Subcutaneous abdominal adipose tissue (tissue), 5 donors: ENCODE data around the gene SH3BP5.

Experiments
- H3K27ac ChIP-seq: one replicate; pipeline ENCODE4 v1.7.0; 2013; ENCODE audit warnings: low read depth, mild to moderate bottlenecking, inconsistent platforms, low read length, moderate library complexity
- H3K27me3 ChIP-seq, 5 donors: one replicate each; pipeline ENCODE4 v1.7.0; 2013; ENCODE audit warnings: low read length in 5 of 5, inconsistent platforms in 1 of 5; ENCODE audit not compliant: control insufficient read depth in 5 of 5, insufficient read depth in 4 of 5
- H3K36me3 ChIP-seq, 5 donors: one replicate each; pipeline ENCODE4 v1.7.0; 2013; ENCODE audit warnings: low read length in 5 of 5; ENCODE audit not compliant: control insufficient read depth in 5 of 5, insufficient read depth in 5 of 5
- H3K4me1 ChIP-seq, 5 donors: one replicate each; pipeline ENCODE4 v1.7.0; 2013; ENCODE audit warnings: low read length in 5 of 5, mild to moderate bottlenecking in 3 of 5, moderate library complexity in 1 of 5; ENCODE audit not compliant: control insufficient read depth in 5 of 5, insufficient read depth in 5 of 5
- H3K4me3 ChIP-seq, 5 donors: one replicate each; pipeline ENCODE4 v1.7.0; 2013; ENCODE audit warnings: low read length in 5 of 5, low read depth in 1 of 5
- H3K9ac ChIP-seq, 5 donors: one replicate each; pipeline ENCODE4 v1.7.0; 2013; ENCODE audit warnings: low read length in 5 of 5, mild to moderate bottlenecking in 4 of 5, moderate library complexity in 3 of 5
- H3K9me3 ChIP-seq, 5 donors: one replicate each; pipeline ENCODE4 v1.7.0; 2013; ENCODE audit warnings: low read length in 5 of 5; ENCODE audit not compliant: control insufficient read depth in 5 of 5
- donor health status: healthy.
- donor health status: healthy.
- donor health status: healthy.
- donor health status: healthy.
- donor health status: healthy.

The SH3BP5 gene

DNA sequence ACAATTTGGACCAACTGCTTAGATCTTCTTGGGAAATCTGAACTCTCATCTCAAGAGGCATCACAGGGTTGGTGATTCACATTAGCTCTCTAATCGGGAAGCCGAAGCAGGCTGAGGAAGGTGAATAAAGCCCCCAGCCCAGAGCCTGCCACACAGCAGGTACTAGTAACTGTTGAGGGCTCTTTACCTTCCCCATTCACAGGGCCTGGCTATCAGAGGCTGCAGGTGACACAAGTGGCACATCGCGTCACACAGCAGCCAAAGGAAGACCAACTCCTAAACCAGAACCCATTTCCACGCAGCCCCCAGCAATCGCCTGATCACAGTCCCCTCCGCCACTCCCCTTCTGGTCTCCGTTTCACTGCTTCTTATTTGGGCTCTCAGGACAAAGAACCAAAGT lies 29.2 kb downstream of the SH3BP5 start:
- no peaks in the 10 kb centered on the region for H3K27me3 ChIP-seq
- peaks cover 6 to 47% (median 37%) of the 10 kb centered on the region in 5 donors for H3K4me1 ChIP-seq
- H3K36me3 ChIP-seq, result peaks cover 0 to 42% (median 29%) of the 10 kb centered on the region in 5 donors
- no peaks in the 10 kb centered on the region for H3K9me3 ChIP-seq
- H3K27ac ChIP-seq, result no peak overlapping the region
- no peak overlapping the region for H3K9ac ChIP-seq
- no peak overlapping the region for H3K4me3 ChIP-seq

DNA sequence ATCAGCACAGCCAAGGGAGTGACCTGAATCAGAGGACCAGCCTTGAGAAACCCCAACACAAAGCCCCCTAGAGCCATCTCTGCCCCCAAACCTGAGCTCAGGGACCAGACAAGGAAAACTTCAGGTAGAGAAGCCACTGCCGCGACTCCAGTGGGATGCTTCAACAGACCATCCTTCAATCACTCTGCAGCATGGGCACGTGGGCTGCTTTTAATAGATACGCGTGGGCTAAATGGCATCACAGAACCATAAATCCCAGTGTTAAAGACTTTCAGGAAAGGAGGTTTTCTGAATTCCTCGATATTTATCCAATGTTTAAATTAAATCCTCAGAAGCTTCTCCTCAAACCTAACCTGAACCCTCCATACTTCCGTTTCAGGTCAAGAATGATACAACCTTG lies 30.6 kb downstream of the SH3BP5 start:
- H3K27ac ChIP-seq, result peak overlapping the region; percentile 75
- H3K9ac ChIP-seq, result no peak overlapping the region
- H3K9me3 ChIP-seq, result no peaks in the 10 kb centered on the region
- H3K36me3 ChIP-seq, result peaks cover 0 to 42% (median 29%) of the 10 kb centered on the region in 5 donors
- H3K4me1 ChIP-seq, result peaks cover 6 to 44% (median 29%) of the 10 kb centered on the region in 5 donors
- no peaks in the 10 kb centered on the region for H3K27me3 ChIP-seq
- no peak overlapping the region for H3K4me3 ChIP-seq

DNA sequence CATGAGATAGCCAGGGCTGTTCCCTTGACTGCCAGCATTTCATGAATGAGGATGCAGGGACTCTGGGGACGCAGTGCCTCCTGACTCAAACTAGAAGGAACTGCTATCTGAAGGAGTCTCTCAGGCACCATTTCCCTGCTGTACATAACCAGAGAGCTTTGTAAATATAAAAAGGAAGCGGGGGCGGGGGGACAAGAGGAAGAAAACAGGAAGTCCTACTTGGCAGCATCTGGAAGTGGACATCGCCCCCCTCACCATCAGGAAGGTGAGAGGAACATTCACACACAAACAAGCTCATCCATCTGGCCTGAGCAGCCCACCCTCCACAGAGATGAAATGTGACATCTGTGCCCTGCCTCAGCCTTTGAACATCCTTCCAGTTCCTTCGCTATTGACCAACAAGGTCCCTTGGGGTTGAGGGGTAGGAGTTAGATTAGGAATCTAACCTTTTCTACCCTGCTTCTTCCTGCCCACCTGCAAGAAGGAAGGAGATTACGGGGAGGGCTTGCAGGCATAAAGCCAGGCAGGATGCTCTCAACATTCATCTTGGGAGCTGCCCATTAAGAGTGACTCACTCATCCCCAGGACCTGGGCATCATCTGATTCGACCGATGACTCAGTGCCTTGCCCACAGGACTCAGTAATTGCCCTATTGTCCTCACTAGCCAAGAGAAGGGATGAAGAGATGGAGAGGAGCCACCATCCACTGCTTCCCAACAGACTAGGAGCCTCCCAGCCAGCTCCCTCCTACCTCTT lies 31.9 kb downstream of the SH3BP5 start:
- Histone ChIP-seq H3K4me3 (peak overlapping the region in 1 of 5 donors; percentile 4), H3K36me3 (peaks cover 0 to 40% (median 29%) of the 10 kb centered on the region in 5 donors), H3K4me1 (peaks cover 8 to 49% (median 36%) of the 10 kb centered on the region in 5 donors), H3K9me3 (no peaks in the 10 kb centered on the region), H3K27me3 (no peaks in the 10 kb centered on the region), H3K9ac (no peak overlapping the region), H3K27ac (peak overlapping the region; percentile 75)

DNA sequence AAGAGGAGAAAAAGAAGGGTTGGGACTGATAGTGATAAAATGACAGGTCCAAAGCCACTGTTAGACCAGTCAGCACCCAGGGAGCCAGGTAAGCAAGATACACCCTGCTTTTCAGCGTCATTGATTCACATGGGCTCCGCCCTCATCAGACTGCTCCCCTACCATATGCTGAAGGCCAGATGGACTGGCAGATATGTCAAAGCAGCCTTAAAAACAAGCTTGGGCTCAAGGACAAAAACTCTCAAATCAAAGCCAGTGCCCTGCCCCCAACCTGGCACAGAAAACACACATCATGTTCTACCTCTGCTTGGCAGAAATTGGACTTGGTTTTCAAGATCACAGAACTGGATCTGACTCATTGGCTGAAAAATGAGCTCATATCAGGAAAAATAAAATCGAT lies 33.4 kb downstream of the SH3BP5 start:
- Histone ChIP-seq H3K9me3 (no peaks in the 10 kb centered on the region), H3K27me3 (no peaks in the 10 kb centered on the region), H3K4me3 (no peak overlapping the region), H3K36me3 (peaks cover 0 to 44% (median 26%) of the 10 kb centered on the region in 5 donors), H3K9ac (no peak overlapping the region), H3K27ac (peak overlapping the region; percentile 75), H3K4me1 (peaks cover 12 to 60% (median 49%) of the 10 kb centered on the region in 5 donors)

DNA sequence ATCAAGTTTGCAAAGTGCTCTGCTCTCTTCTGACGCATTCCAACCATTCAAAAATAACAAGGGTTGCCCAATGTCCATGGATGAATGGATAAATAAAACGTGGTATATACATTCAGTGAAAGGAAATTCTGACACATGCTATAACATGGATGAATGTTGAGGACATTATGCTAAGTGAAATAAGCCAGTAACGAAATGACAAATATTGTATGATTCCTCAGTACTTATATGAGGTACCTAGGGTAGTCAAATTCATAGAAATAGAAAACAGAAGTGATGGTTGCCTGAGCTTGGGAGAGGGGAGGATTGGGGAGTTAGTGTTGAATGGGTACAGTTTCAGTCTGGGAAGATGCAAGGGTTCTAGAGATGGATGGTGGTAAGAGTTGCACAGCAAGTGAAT lies 33.9 kb downstream of the SH3BP5 start:
- peak overlapping the region; percentile 75 for H3K27ac ChIP-seq
- H3K4me1 ChIP-seq, result peaks cover 14 to 64% (median 51%) of the 10 kb centered on the region in 5 donors
- no peak overlapping the region for H3K4me3 ChIP-seq
- H3K36me3 ChIP-seq, result peaks cover 0 to 38% (median 21%) of the 10 kb centered on the region in 5 donors
- H3K9ac ChIP-seq, result no peak overlapping the region
- no peaks in the 10 kb centered on the region for H3K27me3 ChIP-seq
- no peaks in the 10 kb centered on the region for H3K9me3 ChIP-seq

DNA sequence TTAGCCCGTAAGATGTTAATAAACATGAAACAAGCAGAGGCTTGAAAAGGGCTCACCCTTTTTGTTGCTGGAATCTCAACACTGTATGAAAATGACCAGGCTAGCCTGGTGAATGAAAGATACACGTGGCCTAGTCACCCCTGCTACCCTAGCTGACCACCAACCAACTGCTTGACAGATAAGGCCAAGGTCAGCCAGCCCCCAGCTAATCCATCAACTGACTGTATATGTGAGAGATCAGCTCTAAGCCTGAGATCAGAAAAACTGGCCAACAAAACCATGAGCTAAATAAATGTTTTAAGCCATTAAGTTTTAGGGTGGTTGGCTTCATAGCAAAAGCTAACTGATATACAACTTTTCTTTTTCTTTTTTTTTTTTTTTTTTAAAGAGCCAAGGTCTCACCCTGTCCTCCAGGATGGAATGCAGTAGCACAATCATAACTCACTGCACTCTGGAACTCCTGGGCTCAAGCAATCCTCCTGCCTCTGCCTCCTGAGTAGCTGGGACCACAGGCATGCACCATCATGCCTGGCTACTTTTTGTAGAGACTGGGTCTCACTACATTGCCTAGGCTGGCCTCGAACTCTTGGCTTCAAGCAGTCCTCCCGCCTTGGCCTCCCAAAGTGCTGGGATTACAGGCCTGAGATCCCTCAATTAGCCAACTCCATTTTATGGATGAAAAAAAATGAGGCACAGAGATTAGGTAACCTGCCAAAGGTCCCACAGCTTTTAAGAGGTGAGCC lies 34.6 kb downstream of the SH3BP5 start:
- Histone ChIP-seq H3K4me1 (peaks cover 22 to 71% (median 58%) of the 10 kb centered on the region in 5 donors), H3K27me3 (no peaks in the 10 kb centered on the region), H3K4me3 (no peak overlapping the region), H3K9me3 (no peaks in the 10 kb centered on the region), H3K36me3 (peaks cover 0 to 31% (median 14%) of the 10 kb centered on the region in 5 donors), H3K9ac (no peak overlapping the region), H3K27ac (peak overlapping the region; percentile 75)

DNA sequence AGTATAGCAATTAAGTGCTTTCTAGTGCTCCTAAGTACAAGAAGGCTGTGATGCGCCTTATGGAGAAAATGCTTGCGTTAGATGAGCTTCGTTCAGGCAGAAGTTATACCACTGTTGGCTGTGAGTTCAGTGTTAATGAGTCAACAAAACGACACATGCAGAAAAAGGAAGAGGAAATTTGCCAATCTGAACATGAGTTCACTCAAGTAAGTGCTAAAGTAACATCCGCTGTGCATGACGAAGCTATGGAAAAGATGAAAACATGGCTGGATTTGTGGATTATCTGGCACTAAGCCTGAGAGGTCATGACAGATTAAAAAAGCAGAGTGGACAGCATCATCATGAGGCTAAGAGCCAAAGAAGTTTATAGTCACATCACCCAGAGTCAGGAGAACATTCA lies 36.9 kb downstream of the SH3BP5 start:
- peaks cover 29 to 84% (median 68%) of the 10 kb centered on the region in 5 donors for H3K4me1 ChIP-seq
- peaks cover 0 to 13% (median 2%) of the 10 kb centered on the region in 5 donors for H3K36me3 ChIP-seq
- H3K9ac ChIP-seq, result peak overlapping the region in 1 of 5 donors; percentile 55
- H3K4me3 ChIP-seq, result no peak overlapping the region
- no peaks in the 10 kb centered on the region for H3K27me3 ChIP-seq
- peak overlapping the region; percentile 85 for H3K27ac ChIP-seq
- H3K9me3 ChIP-seq, result no peaks in the 10 kb centered on the region

DNA sequence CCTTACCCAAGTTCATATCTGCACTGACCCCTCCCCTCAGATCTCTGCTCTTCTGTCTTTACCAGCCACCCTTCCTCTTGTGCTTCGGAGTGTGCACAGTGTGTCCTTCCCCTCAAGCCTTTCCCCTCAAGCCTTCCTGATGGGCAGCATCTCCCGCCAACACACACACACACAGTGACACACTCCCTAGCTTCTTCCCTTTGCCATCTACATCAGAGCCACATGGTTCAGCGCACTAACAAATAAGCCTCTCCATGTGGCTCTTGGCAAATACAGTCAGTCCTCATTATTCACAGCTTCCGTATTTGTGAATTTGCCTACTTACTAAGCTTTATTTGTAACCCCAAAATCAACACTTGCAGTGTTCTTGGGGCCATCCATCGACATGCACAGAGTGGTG lies 37.5 kb downstream of the SH3BP5 start:
- H3K9ac ChIP-seq, result peak overlapping the region in 1 of 5 donors; percentile 55
- H3K4me1 ChIP-seq, result peaks cover 28 to 82% (median 64%) of the 10 kb centered on the region in 5 donors
- peak overlapping the region in 1 of 5 donors; percentile 13 for H3K4me3 ChIP-seq
- peak overlapping the region; percentile 85 for H3K27ac ChIP-seq
- H3K9me3 ChIP-seq, result no peaks in the 10 kb centered on the region
- H3K27me3 ChIP-seq, result no peaks in the 10 kb centered on the region
- H3K36me3 ChIP-seq, result peaks cover 0 to 11% (median 2%) of the 10 kb centered on the region in 5 donors

DNA sequence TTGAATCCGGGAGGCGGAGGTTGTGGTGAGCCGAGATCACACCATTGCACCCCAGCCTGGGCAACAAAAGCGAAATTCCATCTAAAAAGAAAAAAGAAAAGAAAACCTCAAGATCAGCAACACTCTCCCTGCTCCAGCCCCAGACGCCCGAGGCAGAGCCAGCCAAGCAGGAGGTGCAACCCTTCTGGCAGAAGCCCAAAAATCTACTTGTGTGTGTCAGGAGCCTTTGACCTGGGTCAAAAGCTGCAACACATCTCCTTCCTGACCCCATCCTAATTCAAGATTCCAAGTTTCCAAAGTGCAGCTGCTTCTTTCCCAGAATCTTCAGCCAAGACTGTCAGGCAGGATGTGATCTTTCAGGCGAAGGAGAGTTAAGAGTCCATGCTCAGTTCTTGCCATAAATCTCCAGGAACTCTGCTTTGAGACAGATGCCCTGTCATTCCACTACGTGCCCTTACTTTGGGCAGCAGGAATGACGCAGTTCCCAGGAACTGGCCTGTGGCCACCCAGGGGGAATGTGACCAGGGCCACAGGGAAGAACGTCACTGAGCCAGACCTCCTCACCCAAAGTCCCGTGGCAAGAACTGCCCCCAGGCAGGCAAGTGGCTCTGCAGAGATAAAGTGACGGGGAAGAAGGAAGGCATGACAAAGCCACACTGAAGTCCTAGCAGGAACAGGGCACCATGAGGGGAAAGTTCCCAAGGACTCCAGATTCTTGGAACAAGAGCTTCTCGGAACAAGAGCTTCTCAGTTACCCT lies 39.4 kb downstream of the SH3BP5 start:
- H3K27ac ChIP-seq, result peak overlapping the region; percentile 71

More for the DNA sequence above, 39.4 kb downstream of the SH3BP5 start:
- Histone ChIP-seq H3K9me3 (no peaks in the 10 kb centered on the region), H3K4me1 (peaks cover 28 to 76% (median 60%) of the 10 kb centered on the region in 5 donors), H3K36me3 (peaks cover 0 to 8% (median 3%) of the 10 kb centered on the region in 5 donors), H3K9ac (peak overlapping the region in 4 of 5 donors; percentile 1 to 56 (median 26)), H3K27me3 (no peaks in the 10 kb centered on the region), H3K4me3 (no peak overlapping the region)
